DND-41 (cell line): ENCODE measurements around the gene TBC1D19.

ENCODE experiments used
- ATAC-seq: fragments of 200-7000 bp; cut with Tn5 transposase; 3 replicates; pipeline ENCODE4 v1.9.1; 2021; ENCODE audit warnings: low read depth; ENCODE audit not compliant: insufficient read depth
- DNase-seq: peaks from one replicate; pipeline ENCODE4 v3.0.0-alpha.2; 2020
- H2AFZ ChIP-seq: 2 replicates; pipeline ENCODE4 v1.6.0; 2012; ENCODE audit warnings: low read depth, low read length
- H3K27ac ChIP-seq: 2 replicates; pipeline ENCODE4 v1.5.1; 2012; ENCODE audit warnings: low read length, inconsistent platforms
- H3K27me3 ChIP-seq: fragments of 200-600 bp; sonication (generic); 2 replicates; pipeline ENCODE4 v1.6.0; 2012; ENCODE audit warnings: low read length, mild to moderate bottlenecking, inconsistent platforms; ENCODE audit not compliant: insufficient read depth, poor library complexity
- H3K36me3 ChIP-seq: 2 replicates; pipeline ENCODE4 v1.5.1; 2012; ENCODE audit warnings: low read length, inconsistent platforms; ENCODE audit not compliant: insufficient read depth
- H3K4me1 ChIP-seq: 2 replicates; pipeline ENCODE4 v1.5.1; 2012; ENCODE audit warnings: mild to moderate bottlenecking, low read length; ENCODE audit not compliant: insufficient read depth
- H3K4me2 ChIP-seq: 2 replicates; pipeline ENCODE4 v1.6.0; 2012; ENCODE audit warnings: mild to moderate bottlenecking, moderate library complexity, low read length, inconsistent platforms; ENCODE audit not compliant: insufficient read depth
- H3K4me3 ChIP-seq, 2 experiments: fragments of 200-600 bp in 1 of 2; shearing (Covaris generic) in 1 of 2; 2 replicates each; pipeline ENCODE4 v1.5.1; 2012 to 2016; ENCODE audit warnings: inconsistent platforms in 2 of 2, low read length in 2 of 2, mild to moderate bottlenecking in 2 of 2, low read depth in 1 of 2, moderate library complexity in 1 of 2
- H3K79me2 ChIP-seq: 2 replicates; pipeline ENCODE4 v1.6.0; 2012; ENCODE audit warnings: low read length, inconsistent platforms; ENCODE audit not compliant: insufficient read depth
- H3K9ac ChIP-seq: 2 replicates; pipeline ENCODE4 v1.6.0; 2012; ENCODE audit warnings: low read depth, mild to moderate bottlenecking, inconsistent platforms, low read length, moderate library complexity
- H3K9me3 ChIP-seq: 2 replicates; pipeline ENCODE4 v1.5.1; 2012; ENCODE audit warnings: low read length, moderate library complexity, mild to moderate bottlenecking, inconsistent platforms; ENCODE audit not compliant: insufficient read depth, severe bottlenecking
- H4K20me1 ChIP-seq: 2 replicates; pipeline ENCODE4 v1.6.0; 2012; ENCODE audit warnings: low read length; ENCODE audit not compliant: insufficient read depth
- EZH2 ChIP-seq: IDR thresholded peaks from 3 replicates; pipeline ENCODE4 v1.6.1; 2012; ENCODE audit warnings: borderline replicate concordance, low read depth, mild to moderate bottlenecking, moderate library complexity, low read length, inconsistent platforms; ENCODE audit not compliant: severe bottlenecking
- TF ChIP-seq, protein P1 (sequence below): IDR thresholded peaks from 2 replicates; pipeline ENCODE4 v1.5.1; 2012; ENCODE audit warnings: borderline replicate concordance, low read length, moderate library complexity, mild to moderate bottlenecking; ENCODE audit not compliant: poor library complexity, severe bottlenecking; ENCODE audit errors: extremely low read depth

Gene TBC1D19

GRCh38 chr4:26685250-26685649, 101.4 kb downstream of the TBC1D19 start:
- ATAC-seq, result no peak
- H3K9ac ChIP-seq, result no peak overlapping the region
- TF ChIP-seq, protein P1, sequence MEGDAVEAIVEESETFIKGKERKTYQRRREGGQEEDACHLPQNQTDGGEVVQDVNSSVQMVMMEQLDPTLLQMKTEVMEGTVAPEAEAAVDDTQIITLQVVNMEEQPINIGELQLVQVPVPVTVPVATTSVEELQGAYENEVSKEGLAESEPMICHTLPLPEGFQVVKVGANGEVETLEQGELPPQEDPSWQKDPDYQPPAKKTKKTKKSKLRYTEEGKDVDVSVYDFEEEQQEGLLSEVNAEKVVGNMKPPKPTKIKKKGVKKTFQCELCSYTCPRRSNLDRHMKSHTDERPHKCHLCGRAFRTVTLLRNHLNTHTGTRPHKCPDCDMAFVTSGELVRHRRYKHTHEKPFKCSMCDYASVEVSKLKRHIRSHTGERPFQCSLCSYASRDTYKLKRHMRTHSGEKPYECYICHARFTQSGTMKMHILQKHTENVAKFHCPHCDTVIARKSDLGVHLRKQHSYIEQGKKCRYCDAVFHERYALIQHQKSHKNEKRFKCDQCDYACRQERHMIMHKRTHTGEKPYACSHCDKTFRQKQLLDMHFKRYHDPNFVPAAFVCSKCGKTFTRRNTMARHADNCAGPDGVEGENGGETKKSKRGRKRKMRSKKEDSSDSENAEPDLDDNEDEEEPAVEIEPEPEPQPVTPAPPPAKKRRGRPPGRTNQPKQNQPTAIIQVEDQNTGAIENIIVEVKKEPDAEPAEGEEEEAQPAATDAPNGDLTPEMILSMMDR, result no peak
- no peak for TF ChIP-seq EZH2

GRCh38 chr4:26687728-26688127, 103.8 kb downstream of the TBC1D19 start:
- DNase-seq (no peak), ATAC-seq (no peak)
- no peak overlapping the region for H3K4me2 ChIP-seq

More at GRCh38 chr4:26685250-26685649, 101.4 kb downstream of the TBC1D19 start:
- no peaks in the 10 kb centered on the region for H3K27me3 ChIP-seq
- no peak overlapping the region for H3K27ac ChIP-seq
- no peak overlapping the region for H3K4me2 ChIP-seq
- peaks cover 17% of the 10 kb centered on the region for H3K36me3 ChIP-seq
- no peak for DNase-seq
- H3K4me3 ChIP-seq, result no peak overlapping the region
- no peak overlapping the region for H2AFZ ChIP-seq
- H3K4me1 ChIP-seq, result no peaks in the 10 kb centered on the region
- no peaks in the 10 kb centered on the region for H4K20me1 ChIP-seq
- peaks cover 6% of the 10 kb centered on the region for H3K9me3 ChIP-seq
- no peaks in the 10 kb centered on the region for H3K79me2 ChIP-seq

DNA sequence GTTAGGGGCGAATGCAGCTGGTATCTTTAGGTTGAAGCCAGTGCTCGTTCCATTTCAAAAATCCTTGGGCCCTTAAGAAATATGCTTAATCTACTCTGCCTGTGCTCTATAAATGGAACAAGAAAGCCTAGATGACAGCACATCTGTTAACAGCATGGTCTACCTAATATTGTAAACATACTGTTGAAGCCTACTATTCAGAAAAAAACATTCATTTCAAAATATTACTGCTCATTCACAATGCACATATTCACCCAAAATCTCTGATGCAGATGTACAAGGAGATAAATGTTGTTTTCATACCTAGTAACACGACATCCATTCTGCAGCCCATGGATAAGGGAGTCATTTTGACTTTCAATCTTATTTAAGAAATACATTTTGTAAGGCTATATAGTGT, 106.6 kb downstream of the TBC1D19 start:
- Histone ChIP-seq H3K4me1 (no peaks in the 10 kb centered on the region), H3K36me3 (peaks cover 15% of the 10 kb centered on the region; the same call in 1 of the 2 replicates), H3K79me2 (no peaks in the 10 kb centered on the region), H3K9ac (no peak overlapping the region), H3K27ac (no peak overlapping the region), H4K20me1 (no peaks in the 10 kb centered on the region), H3K4me3 (no peak overlapping the region), H3K27me3 (no peaks in the 10 kb centered on the region), H2AFZ (no peak overlapping the region), H3K9me3 (no peaks in the 10 kb centered on the region), H3K4me2 (no peak overlapping the region)
- ATAC-seq, result no peak
- no peak for DNase-seq
- TF ChIP-seq, protein P1, result no peak
- no peak for TF ChIP-seq EZH2

More at GRCh38 chr4:26687728-26688127, 103.8 kb downstream of the TBC1D19 start:
- Histone ChIP-seq H3K27ac (no peak overlapping the region), H3K9me3 (no peaks in the 10 kb centered on the region), H3K9ac (no peak overlapping the region), H3K79me2 (no peaks in the 10 kb centered on the region), H3K36me3 (peaks cover 25% of the 10 kb centered on the region), H4K20me1 (no peaks in the 10 kb centered on the region), H3K27me3 (no peaks in the 10 kb centered on the region), H3K4me1 (no peaks in the 10 kb centered on the region), H3K4me3 (no peak overlapping the region), H2AFZ (no peak overlapping the region)
- TF ChIP-seq, protein P1, result no peak
- no peak for TF ChIP-seq EZH2
